HEK293T (cell line): ENCODE results near the gene GFRA4.

Experiments used
- ARNT ChIP-seq: fragments of 450-650 bp; IDR thresholded peaks from 2 replicates; pipeline ENCODE4 v1.6.1; 2017; ENCODE audit warnings: mild to moderate bottlenecking
- BHLHE40 ChIP-seq: fragments of 450-650 bp; IDR thresholded peaks from 2 replicates; pipeline ENCODE4 v1.6.1; 2016; ENCODE audit warnings: mild to moderate bottlenecking, moderate library complexity, borderline replicate concordance
- FOXA1 ChIP-seq: fragments of 450-650 bp; IDR thresholded peaks from 2 replicates; pipeline ENCODE4 v1.6.1; 2016; ENCODE audit warnings: mild to moderate bottlenecking
- FOXK2 ChIP-seq: fragments of 450-650 bp; IDR thresholded peaks from 2 replicates; pipeline ENCODE4 v1.6.1; 2016; ENCODE audit warnings: mild to moderate bottlenecking
- FOXM1 ChIP-seq: fragments of 450-650 bp; IDR thresholded peaks from 2 replicates; pipeline ENCODE4 v1.6.1; 2017; ENCODE audit warnings: mild to moderate bottlenecking, borderline replicate concordance
- HDGF ChIP-seq: fragments of 450-650 bp; IDR thresholded peaks from 2 replicates; pipeline ENCODE4 v1.6.1; 2017; ENCODE audit warnings: antibody characterized with exemption, borderline replicate concordance
- NFRKB ChIP-seq: fragments of 450-650 bp; IDR thresholded peaks from 2 replicates; pipeline ENCODE4 v1.6.1; 2016; ENCODE audit warnings: mild to moderate bottlenecking, moderate library complexity
- SP1 ChIP-seq: fragments of 450-650 bp; IDR thresholded peaks from 2 replicates; pipeline ENCODE4 v1.6.1; 2017
- SUZ12 ChIP-seq: fragments of 450-650 bp; IDR thresholded peaks from 2 replicates; pipeline ENCODE4 v1.6.1; 2016; ENCODE audit warnings: mild to moderate bottlenecking
- TARDBP ChIP-seq: fragments of 450-650 bp; IDR thresholded peaks from 2 replicates; pipeline ENCODE4 v1.6.1; 2016
- ZNF384 ChIP-seq: fragments of 450-650 bp; IDR thresholded peaks from 2 replicates; pipeline ENCODE4 v1.6.1; 2016

- TF ChIP-seq FOXM1 = no peak
- no peak for TF ChIP-seq NFRKB
- no peak for TF ChIP-seq HDGF
- TF ChIP-seq SUZ12 = no peak
- TF ChIP-seq BHLHE40 = no peak
- TF ChIP-seq ZNF384 = no peak
- no peak for TF ChIP-seq SP1
- TF ChIP-seq FOXA1 = no peak
- no peak for TF ChIP-seq ARNT
- TF ChIP-seq FOXK2 = no peak
- no peak for TF ChIP-seq TARDBP
Observed at GRCh38 chr20:3705970-3706739, 43.0 kb upstream of the GFRA4 start.
